Measurements from ENCODE around the gene SIK2.

- no peak for TF ChIP-seq CTCF (IDR thresholded peaks at IDR 0.05 in 8 of 11, conservative IDR thresholded peaks at IDR 0.05 in 3 of 11)
- TF ChIP-seq POLR2AphosphoS5 (IDR thresholded peaks at IDR 0.05): no peak
Measured at GRCh38 chr11:111603611-111604130, 1.4 kb downstream of the SIK2 start.

Measured in spleen (tissue), 7 donors.